SK-N-SH (cell line): ENCODE results near the gene ZNF879. TPM values are rescaled to one million over a fixed set of nuclear protein-coding genes. Genes with fewer than 3 reads are reported as not detected.

ENCODE experiments used
- CTCF ChIA-PET: fragments of 300-600, 350-600 bp; formaldehyde crosslinking; extraction: SDS; loops from one replicate; lab custom pipeline; 2021; lab: Yijun Ruan, JAX
- POLR2A ChIA-PET: fragments of 350-600 bp; sonication (Branson Sonifier 250); formaldehyde crosslinking; extraction: SDS; loops from one replicate; lab custom pipeline; 2020; ENCODE audit warnings: antibody characterized with exemption, inconsistent platforms; lab: Yijun Ruan, JAX
- DNase-seq: peaks from one replicate; pipeline ENCODE4 v3.0.0; 2012
- H2AFZ ChIP-seq: fragments of 200-600 bp; sonication (generic); 2 replicates; pipeline ENCODE4 v1.8.1; 2016; ENCODE audit warnings: antibody characterized with exemption, mild to moderate bottlenecking, low read depth
- H3F3A ChIP-seq: fragments of 200-600 bp; sonication (generic); replicated peaks from 2 replicates; pipeline ENCODE3; 2016; ENCODE audit warnings: antibody characterized with exemption, mild to moderate bottlenecking; ENCODE audit not compliant: insufficient read depth
- H3K27ac ChIP-seq, 2 experiments: fragments of 200-500 bp in 1 of 2; fragments of 200-600 bp in 1 of 2; sonication (Bioruptor generic) in 1 of 2; sonication (generic), shearing (Covaris generic) in 1 of 2; 2 replicates each; pipeline versions ENCODE4 v1.5.1 to v1.6.1; 2014 to 2016; ENCODE audit warnings: low read depth in 2 of 2, inconsistent platforms in 1 of 2, low read length in 1 of 2, mild to moderate bottlenecking in 1 of 2, mixed read lengths in 1 of 2
- H3K27me3 ChIP-seq: fragments of 200-600 bp; sonication (generic), shearing (Covaris generic); 2 replicates; pipeline ENCODE4 v1.6.1; 2016; ENCODE audit warnings: mixed run types; ENCODE audit not compliant: insufficient read depth
- H3K36me3 ChIP-seq, 2 experiments: fragments of 200-500 bp in 1 of 2; fragments of 200-600 bp in 1 of 2; sonication (Bioruptor generic) in 1 of 2; sonication (generic) in 1 of 2; replicated peaks in 1 of 2; 2 replicates each; pipeline versions ENCODE3 to v1.5.1; 2014 to 2016; ENCODE audit warnings: low read length in 1 of 2, mild to moderate bottlenecking in 1 of 2; ENCODE audit not compliant: insufficient read depth in 2 of 2, control insufficient read depth in 1 of 2
- H3K4me1 ChIP-seq, 2 experiments: fragments of 200-500 bp in 1 of 2; fragments of 200-600 bp in 1 of 2; sonication (Bioruptor generic) in 1 of 2; sonication (generic), shearing (Covaris generic) in 1 of 2; 2 replicates each; pipeline versions ENCODE4 v1.5.1 to v1.6.1; 2014 to 2016; ENCODE audit warnings: low read depth in 1 of 2, low read length in 1 of 2, mixed run types in 1 of 2; ENCODE audit not compliant: insufficient read depth in 2 of 2, control insufficient read depth in 1 of 2
- H3K4me2 ChIP-seq: fragments of 200-600 bp; sonication (generic), shearing (Covaris generic); 2 replicates; pipeline ENCODE4 v1.6.1; 2017; ENCODE audit warnings: mixed run types
- H3K4me3 ChIP-seq, 2 experiments: fragments of 200-500 bp in 1 of 2; fragments of 200-600 bp in 1 of 2; sonication (Bioruptor generic) in 1 of 2; sonication (generic), shearing (Covaris generic) in 1 of 2; 2 replicates each; pipeline versions ENCODE4 v1.5.1 to v1.8.1; 2014 to 2016; ENCODE audit warnings: low read depth in 2 of 2, inconsistent platforms in 1 of 2, low read length in 1 of 2, mild to moderate bottlenecking in 1 of 2, mixed read lengths in 1 of 2, moderate library complexity in 1 of 2
- H3K79me2 ChIP-seq: fragments of 200-600 bp; sonication (generic); 2 replicates; pipeline ENCODE4 v1.8.1; 2017; ENCODE audit warnings: mild to moderate bottlenecking; ENCODE audit not compliant: insufficient read depth
- H3K9ac ChIP-seq: fragments of 200-600 bp; sonication (generic); 2 replicates; pipeline ENCODE4 v1.6.1; 2017; ENCODE audit warnings: mixed run types
- H3K9me2 ChIP-seq: fragments of 200-600 bp; sonication (generic); 2 replicates; pipeline ENCODE4 v1.6.1; 2017; ENCODE audit warnings: mixed run types
- H3K9me3 ChIP-seq: fragments of 200-600 bp; sonication (generic); 2 replicates; pipeline ENCODE4 v1.6.1; 2017; ENCODE audit warnings: mixed run types, mild to moderate bottlenecking, moderate library complexity
- H4K20me1 ChIP-seq: fragments of 200-600 bp; sonication (generic); 2 replicates; pipeline ENCODE4 v1.6.1; 2017; ENCODE audit warnings: mild to moderate bottlenecking, mixed run types; ENCODE audit not compliant: insufficient read depth
- CHD2 ChIP-seq: fragments of 150-350 bp; IDR thresholded peaks from 2 replicates; pipeline ENCODE4 v1.6.1; 2018; ENCODE audit warnings: low read length; ENCODE audit not compliant: partially characterized antibody
- CTCF ChIP-seq: fragments of 200-600 bp; sonication (generic); IDR thresholded peaks from 2 replicates; pipeline ENCODE4 v1.6.1; 2017; ENCODE audit warnings: antibody characterized with exemption, mild to moderate bottlenecking, moderate library complexity
- ELF1 ChIP-seq: IDR thresholded peaks from 2 replicates; pipeline ENCODE4 v1.4.0; 2012
- EP300 ChIP-seq, 2 experiments: IDR thresholded peaks; 2 replicates each; pipeline versions ENCODE4 v1.4.0 to v1.6.1; 2012; ENCODE audit warnings: borderline replicate concordance in 1 of 2, low read depth in 1 of 2, low read length in 1 of 2
- EZH2phosphoT487 ChIP-seq: fragments of 200-600 bp; sonication (generic); IDR thresholded peaks from 2 replicates; pipeline ENCODE4 v1.6.1; 2017; ENCODE audit warnings: low read depth, mixed run types, mild to moderate bottlenecking, antibody characterized with exemption, moderate library complexity, borderline replicate concordance
- FOXJ3 ChIP-seq: sonication (generic); formaldehyde crosslinking; IDR thresholded peaks from 2 replicates; pipeline ENCODE4 v1.5.1; 2020; ENCODE audit warnings: mild to moderate bottlenecking, missing genetic modification reagents
- FOXM1 ChIP-seq: IDR thresholded peaks from 2 replicates; pipeline ENCODE4 v1.4.0; 2012; ENCODE audit warnings: low read depth, mild to moderate bottlenecking
- GABPA ChIP-seq: IDR thresholded peaks from 2 replicates; pipeline ENCODE4 v1.4.0; 2012; ENCODE audit warnings: low read depth, mild to moderate bottlenecking
- JUND ChIP-seq: IDR thresholded peaks from 2 replicates; pipeline ENCODE4 v1.4.0; 2012
- MAX ChIP-seq: IDR thresholded peaks from 2 replicates; pipeline ENCODE4 v1.4.0; 2012; ENCODE audit warnings: low read depth
- MEF2A ChIP-seq: IDR thresholded peaks from 2 replicates; pipeline ENCODE4 v1.4.0; 2012; ENCODE audit warnings: low read depth, borderline replicate concordance
- MXI1 ChIP-seq: IDR thresholded peaks from 2 replicates; pipeline ENCODE4 v1.6.1; 2012; ENCODE audit warnings: mild to moderate bottlenecking, low read depth, low read length, improper control_type of control experiment
- NFIC ChIP-seq: IDR thresholded peaks from 2 replicates; pipeline ENCODE4 v1.4.0; 2012; ENCODE audit warnings: borderline replicate concordance
- NRF1 ChIP-seq: IDR thresholded peaks from 2 replicates; pipeline ENCODE4 v1.6.1; 2012; ENCODE audit warnings: low read depth, mild to moderate bottlenecking, low read length
- POLR2AphosphoS5 ChIP-seq: IDR thresholded peaks from 2 replicates; pipeline ENCODE4 v1.6.1; 2012; ENCODE audit warnings: low read depth, low read length
- RCOR1 ChIP-seq: fragments of 150-350 bp; IDR thresholded peaks from 2 replicates; pipeline ENCODE4 v1.6.1; 2017; ENCODE audit warnings: antibody characterized with exemption, low read length
- RFX5 ChIP-seq: IDR thresholded peaks from 2 replicates; pipeline ENCODE4 v1.6.1; 2012; ENCODE audit warnings: mild to moderate bottlenecking, improper control_type of control experiment, low read length
- RXRA ChIP-seq: IDR thresholded peaks from 2 replicates; pipeline ENCODE4 v1.4.0; 2012; ENCODE audit warnings: low read depth, mild to moderate bottlenecking, borderline replicate concordance
- WGBS: methylation state at CpG from one replicate; pipeline ENCODE4 v1.1.6; 2017; ENCODE audit warnings: low lambda C conversion rate; 5-methylcytosine and 5-hydroxymethylcytosine counted together
- polyA plus RNA-seq, 3 experiments: library from polyadenylated mRNA; depleted of rRNA; stranded (reverse); fragments of >200 nt; gene quantifications; 2 replicates each; pipeline ENCODE4 v1.2.3, GENCODE V29; 2012
- TF ChIP-seq, protein P1 (sequence below): fragments of 150-350 bp; IDR thresholded peaks from 2 replicates; pipeline ENCODE4 v1.6.1; 2017; ENCODE audit warnings: antibody characterized with exemption, low read length, low read depth, borderline replicate concordance

ZNF879 gene
- polyA plus RNA-seq, 1 of the 3 experiments (the other 2 are of a cell fraction), result 0.44 TPM

DNA sequence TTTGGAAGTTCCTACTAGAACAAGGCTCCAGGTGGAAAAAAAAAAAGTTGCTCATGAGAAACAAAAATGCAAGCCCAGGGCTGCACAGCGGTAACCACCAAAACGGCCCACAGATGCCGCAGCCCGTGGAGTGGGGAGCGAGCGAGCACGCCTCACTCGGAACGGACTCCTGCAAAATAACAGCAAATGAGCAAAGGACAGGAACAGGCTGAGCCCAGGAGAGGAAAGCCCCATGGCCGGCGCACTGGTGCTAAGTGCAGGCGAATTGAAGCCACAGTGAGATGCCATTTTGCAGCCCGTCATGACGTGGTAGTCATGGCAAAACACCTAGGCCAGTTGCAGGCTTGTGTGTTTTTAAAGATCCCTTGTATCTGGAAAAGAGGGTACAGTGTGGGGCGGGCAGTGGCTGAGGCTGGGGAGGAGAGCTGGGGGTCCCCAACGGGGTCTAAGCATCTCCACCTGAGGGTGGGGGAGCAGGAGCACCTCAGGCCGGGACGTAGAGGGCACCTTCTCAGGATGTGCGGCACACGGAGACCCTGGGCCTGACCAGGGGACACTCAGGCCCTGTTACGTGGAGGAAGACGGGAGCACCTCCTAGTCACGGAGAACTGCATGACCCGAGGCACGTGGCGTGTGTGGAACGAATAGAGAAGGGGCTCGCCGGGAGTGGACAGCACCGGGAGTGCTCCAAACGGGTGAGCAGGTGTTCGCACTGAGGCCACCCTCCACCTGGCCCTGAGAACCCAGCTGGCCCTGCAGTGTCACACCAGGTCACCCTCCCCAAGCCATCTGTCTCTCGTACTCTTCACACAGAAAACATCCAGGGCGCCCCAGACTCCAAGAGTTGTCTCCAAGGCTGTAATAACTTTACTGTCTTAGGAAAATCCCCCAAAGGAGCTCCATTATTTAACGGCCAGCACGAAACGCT, 39.2 kb upstream of the ZNF879 start:
- no peaks in the 10 kb centered on the region for H3K4me1 ChIP-seq
- TF ChIP-seq GABPA, result no peak
- no peak for TF ChIP-seq ELF1
- TF ChIP-seq NFIC, result no peak
- TF ChIP-seq EZH2phosphoT487, result no peak
- no peak for TF ChIP-seq CHD2
- no peak for TF ChIP-seq RXRA
- TF ChIP-seq JUND, result no peak
- TF ChIP-seq MEF2A, result no peak
- no peak for TF ChIP-seq RCOR1
- TF ChIP-seq FOXJ3 (CRISPR knock-in tag), result no peak
- TF ChIP-seq MXI1, result no peak
- no peak for TF ChIP-seq RFX5
- TF ChIP-seq, protein P1, sequence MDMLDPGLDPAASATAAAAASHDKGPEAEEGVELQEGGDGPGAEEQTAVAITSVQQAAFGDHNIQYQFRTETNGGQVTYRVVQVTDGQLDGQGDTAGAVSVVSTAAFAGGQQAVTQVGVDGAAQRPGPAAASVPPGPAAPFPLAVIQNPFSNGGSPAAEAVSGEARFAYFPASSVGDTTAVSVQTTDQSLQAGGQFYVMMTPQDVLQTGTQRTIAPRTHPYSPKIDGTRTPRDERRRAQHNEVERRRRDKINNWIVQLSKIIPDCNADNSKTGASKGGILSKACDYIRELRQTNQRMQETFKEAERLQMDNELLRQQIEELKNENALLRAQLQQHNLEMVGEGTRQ, result no peak
- TF ChIP-seq NRF1, result no peak
- no peak for TF ChIP-seq MAX
- TF ChIP-seq CTCF, result no peak
- no peak for TF ChIP-seq EP300 (IDR thresholded peaks at IDR 0.05; ENCODE audit: borderline replicate concordance in 1 of 2, low read depth in 1 of 2, low read length in 1 of 2)
- TF ChIP-seq FOXM1, result no peak
- TF ChIP-seq POLR2AphosphoS5, result no peak
- H3K27me3 ChIP-seq, result no peaks in the 10 kb centered on the region
- H3K27ac ChIP-seq, result no peak overlapping the region
- no peak overlapping the region for H3K4me2 ChIP-seq
- no peaks in the 10 kb centered on the region for H3K9me3 ChIP-seq
- no peak overlapping the region for H3K9ac ChIP-seq
- no peaks in the 10 kb centered on the region for H4K20me1 ChIP-seq
- DNase-seq, result no peak
- H2AFZ ChIP-seq, result no peak overlapping the region
- CTCF ChIA-PET, result no interaction called here
- POLR2A ChIA-PET, result no interaction called here
- H3K36me3 ChIP-seq, result no peaks in the 10 kb centered on the region
- H3K4me3 ChIP-seq, result no peak overlapping the region
- no peaks in the 10 kb centered on the region for H3K9me2 ChIP-seq
- H3K79me2 ChIP-seq, result no peaks in the 10 kb centered on the region
- 65% methylated on average over 36 of the region's 37 CpGs for WGBS
- H3F3A ChIP-seq, result no peaks in the 10 kb centered on the region
